Measurements from ENCODE around the gene INF2. TPM values are rescaled to one million over a fixed set of nuclear protein-coding genes. Genes with fewer than 3 reads are reported as not detected.
"Not testable (repeated sequence)": the region's sequence is repeated elsewhere in the genome, so short reads cannot be mapped to it uniquely, and the experiment has no call there.

The INF2 gene
- total and polyA plus RNA-seq, 2 experiments from 2014 or later = 23.0 to 53.3 TPM

GRCh38 chr14:104666981-104667380, 22.4 kb upstream of the INF2 start:
- no peak overlapping the region for H3K4me3 ChIP-seq
- H2AFZ ChIP-seq = no peak overlapping the region
- no peaks in the 10 kb centered on the region for H3K36me3 ChIP-seq (ENCODE audit: low read depth)
- no peak for DNase-seq
- no peak overlapping the region for H3K4me2 ChIP-seq (ENCODE audit: unreplicated experiment)
- H3K9ac ChIP-seq = no peak overlapping the region
- no peaks in the 10 kb centered on the region for H3K9me3 ChIP-seq (ENCODE audit: low read depth)
- no peaks in the 10 kb centered on the region for H4K20me1 ChIP-seq (ENCODE audit: insufficient read depth)
- H3F3A ChIP-seq (ENCODE audit: insufficient read depth) = no peaks in the 10 kb centered on the region
- no peaks in the 10 kb centered on the region for H3K27me3 ChIP-seq (replicated peaks; ENCODE audit: insufficient read depth)
- 85 to 87% methylated on average over 12 of the region's 12 CpGs for WGBS, 2 experiments (ENCODE audit: low coverage in 1 of 2, low lambda C conversion rate in 2 of 2, missing lambda C conversion rate in 2 of 2)
- H3K9me2 ChIP-seq (ENCODE audit: insufficient read depth) = no peaks in the 10 kb centered on the region
- H3K79me2 ChIP-seq (ENCODE audit: insufficient read depth) = no peaks in the 10 kb centered on the region
- H3K27ac ChIP-seq = no peak overlapping the region
- no peaks in the 10 kb centered on the region for H3K4me1 ChIP-seq (ENCODE audit: insufficient read depth)
- in situ Hi-C loops (cut with MboI) = no loop called here
- TF ChIP-seq EZH2phosphoT487 (IDR thresholded peaks at IDR 0.05; ENCODE audit: insufficient read depth, low read depth) (no peak), EZH2 (IDR thresholded peaks at IDR 0.05; ENCODE audit: insufficient read depth, poor library complexity, severe bottlenecking) (no peak)

GRCh38 chr14:104669697-104670096, 19.7 kb upstream of the INF2 start:
- Histone ChIP-seq H3K4me1 (ENCODE audit: insufficient read depth) (no peaks in the 10 kb centered on the region), H3K9me3 (ENCODE audit: low read depth) (no peaks in the 10 kb centered on the region), H3K79me2 (ENCODE audit: insufficient read depth) (no peaks in the 10 kb centered on the region), H3K36me3 (ENCODE audit: low read depth) (no peaks in the 10 kb centered on the region), H3K4me2 (ENCODE audit: unreplicated experiment) (no peak overlapping the region), H3F3A (ENCODE audit: insufficient read depth) (no peaks in the 10 kb centered on the region), H3K27me3 (replicated peaks; ENCODE audit: insufficient read depth) (no peaks in the 10 kb centered on the region), H3K9ac (no peak overlapping the region), H3K9me2 (ENCODE audit: insufficient read depth) (no peaks in the 10 kb centered on the region), H3K4me3 (no peak overlapping the region), H3K27ac (no peak overlapping the region), H2AFZ (no peak overlapping the region), H4K20me1 (ENCODE audit: insufficient read depth) (no peaks in the 10 kb centered on the region)
- in situ Hi-C loops (cut with MboI) = no loop called here
- 72 to 81% methylated on average over 3 of the region's 3 CpGs for WGBS, 2 experiments (ENCODE audit: low coverage in 1 of 2, low lambda C conversion rate in 2 of 2, missing lambda C conversion rate in 2 of 2)
- no peak for DNase-seq
- TF ChIP-seq EZH2 (IDR thresholded peaks at IDR 0.05; ENCODE audit: insufficient read depth, poor library complexity, severe bottlenecking) (no peak), EZH2phosphoT487 (IDR thresholded peaks at IDR 0.05; ENCODE audit: insufficient read depth, low read depth) (no peak)

- in situ Hi-C loops (cut with MboI); H3F3A ChIP-seq (ENCODE audit: insufficient read depth): not testable (repeated sequence)
These were observed 18.0 kb upstream of the INF2 start for GRCh38 chr14:104671330-104671977.

GRCh38 chr14:104672119-104672518, 17.3 kb upstream of the INF2 start:
- WGBS, 2 experiments (ENCODE audit: low coverage in 1 of 2, low lambda C conversion rate in 2 of 2, missing lambda C conversion rate in 2 of 2) = 54 to 62% methylated on average over 7 to 8 of the region's 8 CpGs
- not testable (repeated sequence) for H2AFZ ChIP-seq, DNase-seq

More at GRCh38 chr14:104671330-104671977, 18.0 kb upstream of the INF2 start:
- not testable (repeated sequence) for H4K20me1 ChIP-seq (ENCODE audit: insufficient read depth); H3K27me3 ChIP-seq (replicated peaks; ENCODE audit: insufficient read depth); H3K9ac ChIP-seq; H3K9me2 ChIP-seq (ENCODE audit: insufficient read depth); H3K36me3 ChIP-seq (ENCODE audit: low read depth); DNase-seq; H3K27ac ChIP-seq; H2AFZ ChIP-seq; H3K4me1 ChIP-seq (ENCODE audit: insufficient read depth); H3K4me2 ChIP-seq (ENCODE audit: unreplicated experiment); H3K79me2 ChIP-seq (ENCODE audit: insufficient read depth); H3K4me3 ChIP-seq; H3K9me3 ChIP-seq (ENCODE audit: low read depth)
- WGBS, 2 experiments (ENCODE audit: low coverage in 1 of 2, low lambda C conversion rate in 2 of 2, missing lambda C conversion rate in 2 of 2) = 80 to 82% methylated on average over 19 of the region's 19 CpGs

GRCh38 chr14:104673481-104673880, 15.9 kb upstream of the INF2 start:
- H3K9me3 ChIP-seq (ENCODE audit: low read depth) = no peaks in the 10 kb centered on the region
- H3K9me2 ChIP-seq (ENCODE audit: insufficient read depth) = no peaks in the 10 kb centered on the region
- H3K4me1 ChIP-seq (ENCODE audit: insufficient read depth) = peaks cover 3% of the 10 kb centered on the region; the same call in 1 of the 2 replicates
- H3K4me3 ChIP-seq = no peak overlapping the region
- no peaks in the 10 kb centered on the region for H3K79me2 ChIP-seq (ENCODE audit: insufficient read depth)
- H3K9ac ChIP-seq = no peak overlapping the region
- TF ChIP-seq EZH2phosphoT487 (IDR thresholded peaks at IDR 0.05; ENCODE audit: insufficient read depth, low read depth) (no peak), EZH2 (IDR thresholded peaks at IDR 0.05; ENCODE audit: insufficient read depth, poor library complexity, severe bottlenecking) (no peak)
- H3K4me2 ChIP-seq (ENCODE audit: unreplicated experiment) = no peak overlapping the region
- no peak overlapping the region for H2AFZ ChIP-seq
- no peak overlapping the region for H3K27ac ChIP-seq
- H4K20me1 ChIP-seq (ENCODE audit: insufficient read depth) = no peaks in the 10 kb centered on the region
- no peaks in the 10 kb centered on the region for H3F3A ChIP-seq (ENCODE audit: insufficient read depth)
- in situ Hi-C loops (cut with MboI) = no loop called here
- no peaks in the 10 kb centered on the region for H3K36me3 ChIP-seq (ENCODE audit: low read depth)
- H3K27me3 ChIP-seq (replicated peaks; ENCODE audit: insufficient read depth) = no peaks in the 10 kb centered on the region
- WGBS, 2 experiments (ENCODE audit: low coverage in 1 of 2, low lambda C conversion rate in 2 of 2, missing lambda C conversion rate in 2 of 2) = 69 to 72% methylated on average over 9 of the region's 9 CpGs
- DNase-seq = no peak

More at GRCh38 chr14:104672119-104672518, 17.3 kb upstream of the INF2 start:
- H3K9me2 ChIP-seq (ENCODE audit: insufficient read depth); H3K4me2 ChIP-seq (ENCODE audit: unreplicated experiment); H3K4me3 ChIP-seq; H3K4me1 ChIP-seq (ENCODE audit: insufficient read depth); in situ Hi-C loops (cut with MboI); H4K20me1 ChIP-seq (ENCODE audit: insufficient read depth); H3K36me3 ChIP-seq (ENCODE audit: low read depth); H3K27ac ChIP-seq; H3K27me3 ChIP-seq (replicated peaks; ENCODE audit: insufficient read depth); H3K9me3 ChIP-seq (ENCODE audit: low read depth); H3K79me2 ChIP-seq (ENCODE audit: insufficient read depth); H3F3A ChIP-seq (ENCODE audit: insufficient read depth); H3K9ac ChIP-seq: not testable (repeated sequence)

Measured in GM23248 (cell line).